HEK293 (cell line): ENCODE data around the gene CHD2.
A peak's percentile ranks its signal among the peaks of the same experiment; 100 is the strongest.

Source experiments
- CTCF ChIA-PET: fragments of 350-600 bp; formaldehyde crosslinking; extraction: SDS; loops from one replicate; lab custom pipeline; 2021; ENCODE audit warnings: antibody characterized with exemption; lab: Yijun Ruan, JAX
- POLR2A ChIA-PET: fragments of 300-600 bp; formaldehyde crosslinking; extraction: SDS; loops from one replicate; lab custom pipeline; 2020; ENCODE audit warnings: antibody characterized with exemption, inconsistent platforms; lab: Yijun Ruan, JAX
- H3K27ac ChIP-seq: fragments of 200-500 bp; sonication (Bioruptor generic); 2 replicates; pipeline ENCODE4 v1.5.1; 2014; ENCODE audit warnings: low read depth, low read length, control low read depth, inconsistent platforms; ENCODE audit errors: extremely low read depth
- H3K36me3 ChIP-seq, 2 experiments: fragments of 200-500 bp in 1 of 2; sonication (Bioruptor generic) in 1 of 2; 1 replicate in 1 of 2; 2 replicates in 1 of 2; pipeline ENCODE4 v1.5.1; 2014 to 2017; ENCODE audit warnings: inconsistent platforms in 2 of 2, low read length in 2 of 2; ENCODE audit not compliant: control insufficient read depth in 2 of 2, insufficient read depth in 1 of 2
- H3K4me1 ChIP-seq: fragments of 200-500 bp; sonication (Bioruptor generic); 2 replicates; pipeline ENCODE4 v1.5.1; 2014; ENCODE audit warnings: mild to moderate bottlenecking, low read length, inconsistent platforms; ENCODE audit not compliant: control insufficient read depth, insufficient read depth
- H3K4me3 ChIP-seq: 2 replicates; pipeline ENCODE4 v1.5.1; 2011; ENCODE audit warnings: low read depth, mild to moderate bottlenecking, control low read depth, low read length, moderate library complexity
- H3K9me3 ChIP-seq: fragments of 200-500 bp; sonication (Bioruptor generic); 2 replicates; pipeline ENCODE4 v1.5.1; 2014; ENCODE audit warnings: low read depth, low read length, inconsistent platforms; ENCODE audit not compliant: control insufficient read depth, insufficient read depth
- GLIS2 ChIP-seq: fragments of 450-650 bp; formaldehyde crosslinking; IDR thresholded peaks from 2 replicates; pipeline ENCODE4 v1.5.1; 2016; ENCODE audit warnings: missing biosample characterization, missing genetic modification characterization
- KLF1 ChIP-seq: fragments of 450-650 bp; formaldehyde crosslinking; IDR thresholded peaks from 2 replicates; pipeline ENCODE4 v1.5.1; 2016; ENCODE audit warnings: missing biosample characterization, missing genetic modification characterization
- SCRT1 ChIP-seq: fragments of 450-650 bp; formaldehyde crosslinking; IDR thresholded peaks from 2 replicates; pipeline ENCODE4 v1.5.1; 2016; ENCODE audit warnings: missing biosample characterization, missing genetic modification characterization, borderline replicate concordance
- SCRT2 ChIP-seq: fragments of 450-650 bp; formaldehyde crosslinking; IDR thresholded peaks from 2 replicates; pipeline ENCODE4 v1.5.1; 2016; ENCODE audit warnings: missing biosample characterization, missing genetic modification characterization
- ZNF157 ChIP-seq: fragments of 450-650 bp; formaldehyde crosslinking; IDR thresholded peaks from 2 replicates; pipeline ENCODE4 v1.5.1; 2016; ENCODE audit warnings: missing biosample characterization, missing genetic modification characterization
- ZNF239 ChIP-seq: fragments of 450-650 bp; formaldehyde crosslinking; IDR thresholded peaks from 2 replicates; pipeline ENCODE4 v1.5.1; 2016; ENCODE audit warnings: missing biosample characterization, missing genetic modification characterization
- ZNF354C ChIP-seq: fragments of 450-650 bp; formaldehyde crosslinking; IDR thresholded peaks from 2 replicates; pipeline ENCODE4 v1.5.1; 2016; ENCODE audit warnings: missing biosample characterization, missing genetic modification characterization, low read depth, borderline replicate concordance
- ZNF513 ChIP-seq: fragments of 450-650 bp; IDR thresholded peaks from 2 replicates; pipeline ENCODE4 v1.5.1; 2018; ENCODE audit warnings: missing biosample characterization, missing genetic modification characterization
- ZNF518A ChIP-seq: fragments of 450-650 bp; formaldehyde crosslinking; conservative IDR thresholded peaks from 2 replicates; pipeline ENCODE4 v1.5.1; 2016; ENCODE audit warnings: low read depth, missing biosample characterization, missing genetic modification characterization
- ZNF561 ChIP-seq: fragments of 450-650 bp; IDR thresholded peaks from 2 replicates; pipeline ENCODE4 v1.5.1; 2018; ENCODE audit warnings: missing biosample characterization, missing genetic modification characterization, borderline replicate concordance
- ZNF600 ChIP-seq: fragments of 450-650 bp; formaldehyde crosslinking; IDR thresholded peaks from 2 replicates; pipeline ENCODE4 v1.5.1; 2016; ENCODE audit warnings: missing biosample characterization, missing genetic modification characterization
- ZNF610 ChIP-seq: fragments of 450-650 bp; formaldehyde crosslinking; IDR thresholded peaks from 2 replicates; pipeline ENCODE4 v1.5.1; 2016; ENCODE audit warnings: missing biosample characterization, missing genetic modification characterization, borderline replicate concordance
- ZNF677 ChIP-seq: fragments of 450-650 bp; IDR thresholded peaks from 2 replicates; pipeline ENCODE4 v1.5.0; 2018; ENCODE audit warnings: missing biosample characterization, mild to moderate bottlenecking, missing genetic modification characterization, moderate library complexity
- ZNF692 ChIP-seq: fragments of 450-650 bp; formaldehyde crosslinking; IDR thresholded peaks from 2 replicates; pipeline ENCODE4 v1.5.1; 2016; ENCODE audit warnings: missing biosample characterization, missing genetic modification characterization
- ZNF791 ChIP-seq: fragments of 450-650 bp; formaldehyde crosslinking; IDR thresholded peaks from 2 replicates; pipeline ENCODE4 v1.5.1; 2016; ENCODE audit warnings: missing biosample characterization, missing genetic modification characterization
- ZSCAN18 ChIP-seq: fragments of 450-650 bp; formaldehyde crosslinking; IDR thresholded peaks from 2 replicates; pipeline ENCODE4 v1.5.1; 2016; ENCODE audit warnings: missing biosample characterization, missing genetic modification characterization

Gene CHD2

GRCh38 chr15:93067649-93068085 lies 167.5 kb downstream of the CHD2 start:
- peaks cover 6 to 22% of the 10 kb centered on the region in 2 experiments; a peak in 1 of 3 replicates for H3K36me3 ChIP-seq
- H3K27ac ChIP-seq = no peak overlapping the region
- no peak overlapping the region for H3K4me3 ChIP-seq
- POLR2A ChIA-PET = no interaction called here
- H3K9me3 ChIP-seq = no peaks in the 10 kb centered on the region
- CTCF ChIA-PET = interaction anchor here (0.9 to 1.7 kb wide), 4 partner anchors 18 to 37 kb away, joined by 3 to 4 read pairs (median 4); no protein-coding TSS in a partner anchor
- H3K4me1 ChIP-seq = peaks cover 44% of the 10 kb centered on the region
- TF ChIP-seq ZSCAN18 (tag by site-specific recombination) (no peak), ZNF600 (peak; percentile 63), ZNF561 (tag by site-specific recombination) (no peak), SCRT1 (0 out of 2 replicates have a peak, but pooled peaks have one; percentile 2), SCRT2 (0 out of 2 replicates have a peak, but pooled peaks have one; percentile 11), ZNF239 (no peak), ZNF518A (tag by site-specific recombination) (no peak), KLF1 (tag by site-specific recombination) (no peak), ZNF354C (tag by site-specific recombination) (no peak), ZNF610 (tag by site-specific recombination) (no peak), ZNF157 (tag by site-specific recombination) (no peak), ZNF513 (tag by site-specific recombination) (no peak), ZNF677 (tag by site-specific recombination) (no peak), ZNF791 (no peak), ZNF692 (peak; percentile 56; the same call in 1 of the 2 replicates), GLIS2 (0 out of 2 replicates have a peak, but pooled peaks have one; percentile 0)
